ENCODE measurements around the gene KIF3A. TPM values are rescaled to one million over a fixed set of nuclear protein-coding genes. Genes with fewer than 3 reads are reported as not detected.
A peak's percentile ranks its signal among the peaks of the same experiment; 100 is the strongest.

KIF3A gene
- total RNA-seq, 1 experiment from 2014 or later, result 13.2 TPM

GRCh38 chr5:132746592-132746953, 9.2 kb upstream of the KIF3A start:
- no peak for TF ChIP-seq CTCF (conservative IDR thresholded peaks at IDR 0.05)
- H3K4me1 Mint-ChIP-seq, result peaks cover 0 to 3% of the 10 kb centered on the region in 2 experiments; a peak in 1 of 4 replicates
- no peak overlapping the region for H4K91ac ChIP-seq (ENCODE audit: insufficient read length, low read depth, low read length)
- H3K4me1 ChIP-seq (ENCODE audit: insufficient read depth, low read length), result no peaks in the 10 kb centered on the region
- H3K79me1 ChIP-seq (ENCODE audit: insufficient read depth, low read depth, low read length, poor library complexity, severe bottlenecking), result no peaks in the 10 kb centered on the region
- no peak overlapping the region for H3K9ac ChIP-seq (ENCODE audit: extremely low read depth, insufficient read length, low read length)
- H2BK15ac ChIP-seq (ENCODE audit: low read depth, low read length), result no peak overlapping the region
- no peak overlapping the region for H2BK12ac ChIP-seq (ENCODE audit: insufficient read length, low read depth, low read length)
- peaks cover 6% of the 10 kb centered on the region for H3K23me2 ChIP-seq (ENCODE audit: insufficient read length, low read depth, low read length, poor library complexity, severe bottlenecking)
- H4K20me1 ChIP-seq (ENCODE audit: control insufficient read depth, insufficient read depth, insufficient read length), result no peaks in the 10 kb centered on the region
- no peak overlapping the region for H3T11ph ChIP-seq (ENCODE audit: low read length)
- peak overlapping the region; percentile 23 for H3K4me2 ChIP-seq (ENCODE audit: insufficient read depth, insufficient read length, low read length)
- H3K27ac ChIP-seq (ENCODE audit: insufficient read length, low read depth, low read length), result no peak overlapping the region
- H4K8ac ChIP-seq (replicated peaks; ENCODE audit: insufficient read length, low read depth, low read length), result no peak overlapping the region
- no peak overlapping the region for H2AK5ac ChIP-seq (ENCODE audit: insufficient read length, low read length)
- WGBS (ENCODE audit: extremely low coverage, insufficient read length, low lambda C conversion rate), result no CpG with 5 or more reads among the region's 3 CpGs
- H3K56ac ChIP-seq (ENCODE audit: insufficient read length, low read depth, low read length), result no peak overlapping the region
- H3K18ac ChIP-seq (ENCODE audit: insufficient read length, low read depth, low read length), result no peak overlapping the region
- H3K36me3 Mint-ChIP-seq (ENCODE audit: insufficient read depth in 1 of 3, low read depth in 3 of 3), result no peaks in the 10 kb centered on the region; a peak in 1 of 7 replicates
- H2AFZ ChIP-seq (ENCODE audit: low read length), result no peak overlapping the region
- no peak overlapping the region for H3K14ac ChIP-seq (ENCODE audit: insufficient read depth, low read length)
- no peak overlapping the region for H3K4ac ChIP-seq (ENCODE audit: low read depth, low read length)
- no peak overlapping the region for H3K23ac ChIP-seq (ENCODE audit: insufficient read length, low read depth, low read length)
- no peak overlapping the region for H4K5ac ChIP-seq (ENCODE audit: insufficient read length, low read depth, low read length)
- no peak for DNase-seq
- no peak overlapping the region for H2BK120ac ChIP-seq (ENCODE audit: low read depth, low read length, poor library complexity, severe bottlenecking)
- H2BK5ac ChIP-seq (ENCODE audit: insufficient read length, low read length), result no peak overlapping the region
- peaks cover 69% of the 10 kb centered on the region for H3K27me3 Mint-ChIP-seq (ENCODE audit: low read depth)
- no peaks in the 10 kb centered on the region for H3K79me2 ChIP-seq (ENCODE audit: insufficient read depth, low read length)
- no peak overlapping the region for H3K27ac Mint-ChIP-seq
- H2BK20ac ChIP-seq (ENCODE audit: low read depth, low read length, poor library complexity, severe bottlenecking), result no peak overlapping the region
- no peaks in the 10 kb centered on the region for H3K9me3 ChIP-seq (ENCODE audit: control insufficient read depth, low read depth, low read length)
- peaks cover 0 to 7% of the 10 kb centered on the region in 2 experiments; a peak in 1 of 5 replicates for H3K9me3 Mint-ChIP-seq
- peak overlapping the region; percentile 49 to 82; a peak in 4 of 5 replicates for H3K4me3 Mint-ChIP-seq
- H3K27me3 ChIP-seq (ENCODE audit: insufficient read depth, low read length), result peaks cover 16% of the 10 kb centered on the region; the same call in 1 of the 2 replicates
